ENCODE results near the gene SRSF2. TPM values are rescaled to one million over a fixed set of nuclear protein-coding genes. Genes with fewer than 3 reads are reported as not detected.
"Not testable (repeated sequence)": the region's sequence is repeated elsewhere in the genome, so short reads cannot be mapped to it uniquely, and the experiment has no call there.

The SRSF2 gene
- total and polyA plus RNA-seq, 9 donors: 126 to 245 (median 166) TPM

- Histone ChIP-seq H3K36me3 (no peaks in the 10 kb centered on the region), H3K27ac (peak within 1 kb of the TSS; percentile 86 to 97), H3K27me3 (no peaks in the 10 kb centered on the region), H3K9me3 (no peaks in the 10 kb centered on the region), H3K4me1 (ENCODE audit: insufficient read depth) (peaks cover 8% of the 10 kb centered on the region), H3K4me3 (peak within 1 kb of the TSS; percentile 95)
- intact Hi-C loops (cut with DNase I): loop anchor here in 1 of 4 donors (10.0 kb wide), 1 partner anchor 52 kb away; no protein-coding TSS in a partner anchor
- TF ChIP-seq POLR2A (IDR thresholded peaks at IDR 0.05) (peak; percentile 65), EP300 (IDR thresholded peaks at IDR 0.05) (no peak)
- TF ChIP-seq, protein P1, sequence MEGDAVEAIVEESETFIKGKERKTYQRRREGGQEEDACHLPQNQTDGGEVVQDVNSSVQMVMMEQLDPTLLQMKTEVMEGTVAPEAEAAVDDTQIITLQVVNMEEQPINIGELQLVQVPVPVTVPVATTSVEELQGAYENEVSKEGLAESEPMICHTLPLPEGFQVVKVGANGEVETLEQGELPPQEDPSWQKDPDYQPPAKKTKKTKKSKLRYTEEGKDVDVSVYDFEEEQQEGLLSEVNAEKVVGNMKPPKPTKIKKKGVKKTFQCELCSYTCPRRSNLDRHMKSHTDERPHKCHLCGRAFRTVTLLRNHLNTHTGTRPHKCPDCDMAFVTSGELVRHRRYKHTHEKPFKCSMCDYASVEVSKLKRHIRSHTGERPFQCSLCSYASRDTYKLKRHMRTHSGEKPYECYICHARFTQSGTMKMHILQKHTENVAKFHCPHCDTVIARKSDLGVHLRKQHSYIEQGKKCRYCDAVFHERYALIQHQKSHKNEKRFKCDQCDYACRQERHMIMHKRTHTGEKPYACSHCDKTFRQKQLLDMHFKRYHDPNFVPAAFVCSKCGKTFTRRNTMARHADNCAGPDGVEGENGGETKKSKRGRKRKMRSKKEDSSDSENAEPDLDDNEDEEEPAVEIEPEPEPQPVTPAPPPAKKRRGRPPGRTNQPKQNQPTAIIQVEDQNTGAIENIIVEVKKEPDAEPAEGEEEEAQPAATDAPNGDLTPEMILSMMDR (IDR thresholded peaks at IDR 0.05): peak; percentile 51 to 97 (median 89)
- 1 to 2% (median 2%) methylated on average over 25 to 71 of the region's 71 CpGs for WGBS, 3 donors
- DNase-seq: peak; percentile 87 to 92 (median 91)
These were observed 10.1 kb downstream of the SRSF2 start, which contains the start of gene METTL23 for GRCh38 chr17:76726776-76727718. Gene METTL23 (plus strand): TSS chr17:76726839. CDS start chr17:76729711, 2,872 bp downstream.

DNA sequence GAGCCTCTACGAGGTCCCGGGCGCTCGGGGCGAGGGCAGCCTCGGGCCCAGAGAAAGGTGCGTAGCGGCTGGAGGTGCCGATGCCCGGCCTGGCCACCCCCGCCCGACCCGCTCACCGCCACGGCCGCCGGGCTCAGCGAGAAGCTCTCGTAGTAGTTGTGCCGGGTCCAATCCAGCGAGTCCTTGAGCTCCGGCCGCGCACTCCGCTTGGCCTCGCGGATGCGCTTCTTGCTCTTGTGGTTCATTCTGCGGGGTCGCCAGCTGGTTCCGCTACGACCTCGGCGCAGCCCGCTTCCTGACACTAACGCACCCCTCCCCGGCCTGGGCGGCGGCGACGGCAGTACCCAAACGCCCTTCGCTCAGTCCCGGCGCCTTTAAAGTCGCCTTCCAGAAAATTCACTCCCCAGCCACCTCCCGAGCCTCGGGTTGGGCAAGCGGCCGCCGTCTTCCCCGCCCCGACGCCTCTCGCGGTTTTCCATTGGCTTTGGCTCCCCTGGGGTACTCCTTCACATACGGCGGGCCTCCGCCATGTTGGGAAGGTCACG lies 10.8 kb downstream of the SRSF2 start, which contains the start of gene JMJD6:
JMJD6 (minus strand) TSS at position 376 of the 545 bp plus-strand sequence; CDS start at position 245, 131 bp downstream.
- Histone ChIP-seq H3K4me1 (ENCODE audit: insufficient read depth) (peaks cover 8% of the 10 kb centered on the region), H3K36me3 (no peaks in the 10 kb centered on the region), H3K27me3 (no peaks in the 10 kb centered on the region), H3K9me3 (no peaks in the 10 kb centered on the region), H3K27ac (peak within 1 kb of the TSS; percentile 86 to 97), H3K4me3 (peak within 1 kb of the TSS; percentile 95)
- TF ChIP-seq POLR2A (IDR thresholded peaks at IDR 0.05) (peak; percentile 71), EP300 (IDR thresholded peaks at IDR 0.05) (peak; percentile 29)
- TF ChIP-seq, protein P1 (IDR thresholded peaks at IDR 0.05): no peak
- intact Hi-C loops (cut with DNase I): loop anchor here in 1 of 4 donors (10.0 kb wide), 1 partner anchor 52 kb away; no protein-coding TSS in a partner anchor
- peak; percentile 95 to 97 (median 96) for DNase-seq
- WGBS, 3 donors: 0 to 1% (median 0%) methylated on average over 43 to 60 of the region's 60 CpGs

- peak overlapping the region; percentile 86 to 97 for H3K27ac ChIP-seq
- no peaks in the 10 kb centered on the region for H3K36me3 ChIP-seq
- no peaks in the 10 kb centered on the region for H3K9me3 ChIP-seq
- TF ChIP-seq, protein P1 (IDR thresholded peaks at IDR 0.05): no peak
- TF ChIP-seq POLR2A (IDR thresholded peaks at IDR 0.05) (no peak), EP300 (IDR thresholded peaks at IDR 0.05) (no peak)
- peak overlapping the region; percentile 95 for H3K4me3 ChIP-seq
- H3K27me3 ChIP-seq: no peaks in the 10 kb centered on the region
- peak; percentile 57 to 75 (median 74) for DNase-seq
- intact Hi-C loops (cut with DNase I): loop anchor here in 1 of 4 donors (10.0 kb wide), 1 partner anchor 51 kb away; no protein-coding TSS in a partner anchor
- peaks cover 8% of the 10 kb centered on the region for H3K4me1 ChIP-seq (ENCODE audit: insufficient read depth)
- 1 to 4% (median 1%) methylated on average over 23 to 38 of the region's 38 CpGs for WGBS, 3 donors
These were observed 11.4 kb downstream of the SRSF2 start for GRCh38 chr17:76725580-76726230.

GRCh38 chr17:76723812-76724211 lies 13.3 kb downstream of the SRSF2 start:
- WGBS, 3 donors: 91 to 93% (median 93%) methylated on average over 9 of the region's 9 CpGs
- TF ChIP-seq EP300 (IDR thresholded peaks at IDR 0.05): no peak
- TF ChIP-seq POLR2A (IDR thresholded peaks at IDR 0.05): no peak
- TF ChIP-seq, protein P1 (IDR thresholded peaks at IDR 0.05): no peak
- no peak overlapping the region for H3K27ac ChIP-seq
- no peak for DNase-seq
- H3K4me1 ChIP-seq (ENCODE audit: insufficient read depth): peaks cover 8% of the 10 kb centered on the region
- intact Hi-C loops (cut with DNase I): loop anchor here in 2 of 4 donors (5.0 to 10.0 kb wide), 2 partner anchors 37 to 49 kb away; no protein-coding TSS in a partner anchor
- no peaks in the 10 kb centered on the region for H3K9me3 ChIP-seq
- no peaks in the 10 kb centered on the region for H3K36me3 ChIP-seq
- H3K4me3 ChIP-seq: no peak overlapping the region
- H3K27me3 ChIP-seq: no peaks in the 10 kb centered on the region

DNA sequence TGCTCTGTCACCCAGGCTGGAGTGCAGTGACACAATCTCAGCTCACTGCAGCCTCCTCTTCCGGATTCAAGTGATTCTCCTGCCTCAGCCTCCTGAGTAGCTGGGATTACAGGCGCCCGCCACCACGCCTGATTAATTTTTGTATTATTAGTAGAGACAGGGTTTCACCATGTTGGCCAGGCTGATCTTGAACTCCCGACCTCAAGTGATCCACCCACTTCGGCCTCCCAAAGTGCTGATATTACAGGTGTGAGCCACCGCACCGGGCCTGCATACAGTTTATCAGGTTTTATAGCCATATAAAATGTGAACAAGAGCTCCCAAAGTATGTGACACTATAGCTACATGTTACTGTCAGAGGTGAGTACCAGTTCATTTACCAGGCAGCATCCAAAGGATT lies 14.2 kb downstream of the SRSF2 start:
- 89 to 94% (median 93%) methylated on average over 8 of the region's 8 CpGs for WGBS, 3 donors

More for the DNA sequence above, 14.2 kb downstream of the SRSF2 start:
- DNase-seq; H3K27me3 ChIP-seq; H3K9me3 ChIP-seq; H3K36me3 ChIP-seq; H3K27ac ChIP-seq; H3K4me3 ChIP-seq; H3K4me1 ChIP-seq (ENCODE audit: insufficient read depth): not testable (repeated sequence)
- intact Hi-C loops (cut with DNase I): loop anchor here in 2 of 4 donors (5.0 to 10.0 kb wide), 2 partner anchors 36 to 48 kb away; no protein-coding TSS in a partner anchor
